ENCODE data around the gene ACTR10. TPM values are rescaled to one million over a fixed set of nuclear protein-coding genes. Genes with fewer than 3 reads are reported as not detected.

ACTR10 gene
- total RNA-seq, 2 experiments from 2014 or later, result 42.5 to 60.4 TPM

DNA sequence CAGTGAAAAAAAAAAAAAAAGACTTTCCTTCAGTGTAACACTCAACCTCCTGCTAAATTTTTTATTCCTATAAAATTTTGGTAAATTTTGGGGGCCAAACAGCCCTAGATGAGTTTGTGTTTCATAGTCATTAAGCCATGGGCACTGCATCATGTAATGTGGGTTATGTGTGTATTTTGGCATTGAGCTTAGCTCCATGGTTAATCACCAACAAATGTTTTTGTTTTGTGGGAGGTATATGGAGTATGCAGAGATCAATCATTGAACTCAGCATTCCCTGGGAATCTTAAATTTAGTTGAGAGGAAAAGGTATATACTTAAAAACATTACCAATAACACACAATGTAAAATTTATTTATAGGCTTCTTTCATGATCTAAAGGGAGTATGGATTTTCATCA is 39.4 kb upstream of the ACTR10 start:
- no peak overlapping the region for H3K4me2 ChIP-seq (ENCODE audit: low read length)
- no peaks in the 10 kb centered on the region for H3K9me2 ChIP-seq (ENCODE audit: insufficient read depth, low read length)
- no TSS peak for BruUV-seq (replicated peaks)
- H4K20me1 ChIP-seq (ENCODE audit: insufficient read depth, low read length), result no peaks in the 10 kb centered on the region
- H2AFZ ChIP-seq (ENCODE audit: low read length), result no peak overlapping the region
- no peak overlapping the region for H3K27ac ChIP-seq (ENCODE audit: low read depth, low read length, poor library complexity, severe bottlenecking)
- no peaks in the 10 kb centered on the region for H3K36me3 ChIP-seq (ENCODE audit: insufficient read depth, low read length)
- no peaks in the 10 kb centered on the region for H3K79me2 ChIP-seq (ENCODE audit: insufficient read depth, low read depth, low read length)
- no peak overlapping the region for H3K4me3 ChIP-seq (ENCODE audit: low read depth, low read length, poor library complexity, severe bottlenecking)
- TF ChIP-seq, protein P1, sequence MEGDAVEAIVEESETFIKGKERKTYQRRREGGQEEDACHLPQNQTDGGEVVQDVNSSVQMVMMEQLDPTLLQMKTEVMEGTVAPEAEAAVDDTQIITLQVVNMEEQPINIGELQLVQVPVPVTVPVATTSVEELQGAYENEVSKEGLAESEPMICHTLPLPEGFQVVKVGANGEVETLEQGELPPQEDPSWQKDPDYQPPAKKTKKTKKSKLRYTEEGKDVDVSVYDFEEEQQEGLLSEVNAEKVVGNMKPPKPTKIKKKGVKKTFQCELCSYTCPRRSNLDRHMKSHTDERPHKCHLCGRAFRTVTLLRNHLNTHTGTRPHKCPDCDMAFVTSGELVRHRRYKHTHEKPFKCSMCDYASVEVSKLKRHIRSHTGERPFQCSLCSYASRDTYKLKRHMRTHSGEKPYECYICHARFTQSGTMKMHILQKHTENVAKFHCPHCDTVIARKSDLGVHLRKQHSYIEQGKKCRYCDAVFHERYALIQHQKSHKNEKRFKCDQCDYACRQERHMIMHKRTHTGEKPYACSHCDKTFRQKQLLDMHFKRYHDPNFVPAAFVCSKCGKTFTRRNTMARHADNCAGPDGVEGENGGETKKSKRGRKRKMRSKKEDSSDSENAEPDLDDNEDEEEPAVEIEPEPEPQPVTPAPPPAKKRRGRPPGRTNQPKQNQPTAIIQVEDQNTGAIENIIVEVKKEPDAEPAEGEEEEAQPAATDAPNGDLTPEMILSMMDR (conservative IDR thresholded peaks at IDR 0.05; ENCODE audit: low read length), result no peak
- TF ChIP-seq EZH2phosphoT487 (IDR thresholded peaks at IDR 0.05; ENCODE audit: borderline replicate concordance, low read depth, low read length), result no peak
- no peak for DNase-seq (ENCODE audit: low spot score)
- ChIA-PET CTCF (ENCODE audit: unreplicated experiment) (no interaction called here), POLR2A (interaction anchor here (1.2 kb wide), 1 partner anchor 14 kb away, joined by 4 read pairs; no protein-coding TSS in a partner anchor)
- H3K4me1 ChIP-seq (ENCODE audit: insufficient read depth, low read length, poor library complexity, severe bottlenecking), result no peaks in the 10 kb centered on the region
- intact Hi-C loops (cut with micrococcal nuclease; ENCODE audit: unreplicated experiment), result no loop called here
- no peaks in the 10 kb centered on the region for H3K9me3 ChIP-seq (ENCODE audit: low read length)

DNA sequence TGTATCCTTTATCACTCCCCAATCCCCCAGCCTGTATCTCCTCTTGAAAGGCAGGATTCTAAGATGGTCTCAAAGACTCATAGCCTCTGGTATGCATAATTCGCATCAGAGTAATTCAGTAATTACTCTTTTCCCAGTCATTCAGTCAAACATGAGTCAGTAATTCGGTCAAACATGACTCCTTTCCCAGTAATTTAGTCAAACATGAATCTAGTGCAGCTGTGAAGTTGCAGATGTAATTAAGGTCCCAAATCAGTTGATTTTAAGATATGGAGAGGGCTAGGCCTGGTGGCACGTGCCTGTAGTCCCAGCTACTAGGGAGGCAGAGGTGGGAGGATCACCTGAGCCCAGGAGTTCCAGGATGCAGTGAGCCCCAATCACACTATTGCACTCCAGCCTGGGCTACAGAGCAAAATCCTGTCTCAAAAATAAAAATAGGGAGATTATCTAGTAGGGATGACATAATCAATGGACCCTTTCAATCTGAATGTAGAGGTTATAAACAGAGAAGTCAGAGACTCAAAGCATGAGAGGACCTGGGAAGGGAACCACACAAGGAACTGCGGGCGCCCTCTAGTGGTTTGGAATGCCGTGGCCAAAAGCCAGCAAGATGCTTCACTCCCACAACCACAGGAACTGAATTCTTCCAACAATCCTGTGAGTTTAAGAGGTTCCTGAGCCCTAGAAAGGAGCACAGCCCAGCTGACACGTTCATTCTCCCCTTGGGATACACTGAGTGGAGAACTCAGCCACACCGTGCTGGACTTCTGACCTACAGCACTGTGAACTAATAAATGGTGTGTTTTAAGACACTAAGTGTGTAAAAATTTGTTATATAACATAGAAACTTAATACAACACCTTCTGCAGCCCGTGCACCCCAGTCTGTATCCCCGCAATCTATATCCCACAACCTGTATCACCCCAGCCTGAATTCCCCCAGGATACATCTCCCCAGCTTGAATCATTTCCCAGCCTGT is 33.7 kb upstream of the ACTR10 start:
- H3K4me3 ChIP-seq (ENCODE audit: low read depth, low read length, poor library complexity, severe bottlenecking), result no peak overlapping the region
- TF ChIP-seq EZH2phosphoT487 (IDR thresholded peaks at IDR 0.05; ENCODE audit: borderline replicate concordance, low read depth, low read length), result no peak
- TF ChIP-seq, protein P1 (conservative IDR thresholded peaks at IDR 0.05; ENCODE audit: low read length), result peak; percentile 99
- peak; percentile 74 for DNase-seq (ENCODE audit: low spot score)
- POLR2A ChIA-PET, result no interaction called here
- H4K20me1 ChIP-seq (ENCODE audit: insufficient read depth, low read length), result no peaks in the 10 kb centered on the region
- intact Hi-C loops (cut with micrococcal nuclease; ENCODE audit: unreplicated experiment), result loop anchor here (1.0 kb wide), 1 partner anchor 58 kb away; no protein-coding TSS in a partner anchor
- no peaks in the 10 kb centered on the region for H3K4me1 ChIP-seq (ENCODE audit: insufficient read depth, low read length, poor library complexity, severe bottlenecking)
- H2AFZ ChIP-seq (ENCODE audit: low read length), result peak overlapping the region; percentile 9; the same call in 1 of the 2 replicates
- H3K9me2 ChIP-seq (ENCODE audit: insufficient read depth, low read length), result no peaks in the 10 kb centered on the region
- H3K79me2 ChIP-seq (ENCODE audit: insufficient read depth, low read depth, low read length), result no peaks in the 10 kb centered on the region
- no peaks in the 10 kb centered on the region for H3K36me3 ChIP-seq (ENCODE audit: insufficient read depth, low read length)
- no TSS peak for BruUV-seq (replicated peaks)
- CTCF ChIA-PET (ENCODE audit: unreplicated experiment), result interaction anchor here (0.6 kb wide), 1 partner anchor 276 kb away, joined by 3 read pairs; no protein-coding TSS in a partner anchor
- no peak overlapping the region for H3K4me2 ChIP-seq (ENCODE audit: low read length)
- no peaks in the 10 kb centered on the region for H3K9me3 ChIP-seq (ENCODE audit: low read length)
- H3K27ac ChIP-seq (ENCODE audit: low read depth, low read length, poor library complexity, severe bottlenecking), result no peak overlapping the region

DNA sequence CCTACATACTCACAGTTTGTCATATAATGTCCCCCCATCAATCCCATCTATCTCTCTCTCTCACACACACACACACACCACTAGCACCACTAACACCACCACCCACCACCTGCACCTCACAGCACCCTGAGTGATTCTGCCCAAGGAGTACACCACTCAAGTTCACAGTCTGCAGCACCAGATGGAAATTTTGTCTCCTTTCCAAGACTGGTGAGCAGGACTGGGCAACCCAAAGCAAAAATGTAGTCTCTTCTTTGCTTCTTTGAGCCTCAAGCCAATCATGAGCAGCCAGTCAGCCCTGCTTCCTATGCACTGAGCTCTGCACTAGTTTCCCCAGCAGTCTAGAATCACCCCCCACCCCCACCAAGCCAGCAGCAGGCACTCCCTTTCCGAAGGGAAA is 32.9 kb upstream of the ACTR10 start:
- DNase-seq (ENCODE audit: low spot score), result no peak
- Histone ChIP-seq H3K36me3 (ENCODE audit: insufficient read depth, low read length) (no peaks in the 10 kb centered on the region), H3K27ac (ENCODE audit: low read depth, low read length, poor library complexity, severe bottlenecking) (no peak overlapping the region), H3K9me2 (ENCODE audit: insufficient read depth, low read length) (no peaks in the 10 kb centered on the region), H4K20me1 (ENCODE audit: insufficient read depth, low read length) (no peaks in the 10 kb centered on the region), H2AFZ (ENCODE audit: low read length) (no peak overlapping the region), H3K9me3 (ENCODE audit: low read length) (no peaks in the 10 kb centered on the region), H3K4me2 (ENCODE audit: low read length) (no peak overlapping the region), H3K79me2 (ENCODE audit: insufficient read depth, low read depth, low read length) (no peaks in the 10 kb centered on the region), H3K4me1 (ENCODE audit: insufficient read depth, low read length, poor library complexity, severe bottlenecking) (no peaks in the 10 kb centered on the region), H3K4me3 (ENCODE audit: low read depth, low read length, poor library complexity, severe bottlenecking) (no peak overlapping the region)
- BruUV-seq (replicated peaks), result no TSS peak
- POLR2A ChIA-PET, result interaction anchor here (1.7 kb wide), 1 partner anchor 32 kb away, joined by 4 read pairs; no protein-coding TSS in a partner anchor
- CTCF ChIA-PET (ENCODE audit: unreplicated experiment), result no interaction called here
- intact Hi-C loops (cut with micrococcal nuclease; ENCODE audit: unreplicated experiment), result no loop called here
- TF ChIP-seq, protein P1 (conservative IDR thresholded peaks at IDR 0.05; ENCODE audit: low read length), result no peak
- no peak for TF ChIP-seq EZH2phosphoT487 (IDR thresholded peaks at IDR 0.05; ENCODE audit: borderline replicate concordance, low read depth, low read length)

Measured in OCI-LY7 (cell line).